Keratinocyte (primary cell): Measurements from ENCODE around the gene VASP. TPM values are rescaled to one million over a fixed set of nuclear protein-coding genes. Genes with fewer than 3 reads are reported as not detected.

Experiments used
- DNase-seq: peaks from one replicate; pipeline ENCODE4 v3.0.0-alpha.2; 2011; ENCODE audit warnings: low read depth, missing footprints, low spot score
- FAIRE-seq: peaks from 2 replicates; lab custom pipeline; 2011; peaks lifted over from hg19 to GRCh38; lab: Jason Lieb, UNC
- H2AFZ ChIP-seq: 2 replicates; pipeline ENCODE4 v1.6.0; 2012; ENCODE audit warnings: low read length, control low read depth, inconsistent platforms; ENCODE audit not compliant: control insufficient read depth
- H3K27ac ChIP-seq: 2 replicates; pipeline ENCODE4 v1.5.1; 2011; ENCODE audit warnings: low read length; ENCODE audit not compliant: control insufficient read depth, insufficient read depth
- H3K27me3 ChIP-seq: 3 replicates; pipeline ENCODE4 v1.6.0; 2011; ENCODE audit warnings: low read length; ENCODE audit not compliant: control insufficient read depth, insufficient read depth; ENCODE audit errors: extremely low read depth
- H3K36me3 ChIP-seq, 2 experiments: 2 replicates in 1 of 2; 3 replicates in 1 of 2; pipeline ENCODE4 v1.5.1; 2011; ENCODE audit warnings: low read length in 2 of 2, mild to moderate bottlenecking in 1 of 2; ENCODE audit not compliant: control insufficient read depth in 2 of 2, insufficient read depth in 2 of 2; ENCODE audit errors: extremely low read depth in 1 of 2
- H3K4me1 ChIP-seq: 3 replicates; pipeline ENCODE4 v1.5.1; 2011; ENCODE audit warnings: low read length; ENCODE audit not compliant: control insufficient read depth, insufficient read depth; ENCODE audit errors: extremely low read depth
- H3K4me2 ChIP-seq: 3 replicates; pipeline ENCODE4 v1.6.0; 2011; ENCODE audit warnings: low read depth, low read length; ENCODE audit not compliant: control insufficient read depth, insufficient read depth; ENCODE audit errors: extremely low read depth
- H3K4me3 ChIP-seq, 3 experiments: fragments of 200-600 bp in 1 of 3; sonication (generic) in 1 of 3; 2 replicates in 2 of 3; 3 replicates in 1 of 3; pipeline ENCODE4 v1.5.1; 2011 to 2016; ENCODE audit warnings: low read length in 3 of 3, mild to moderate bottlenecking in 3 of 3, control low read depth in 2 of 3, inconsistent platforms in 1 of 3, low read depth in 1 of 3, mixed read lengths in 1 of 3, mixed run types in 1 of 3, moderate library complexity in 1 of 3; ENCODE audit not compliant: control insufficient read depth in 2 of 3, insufficient read depth in 2 of 3; ENCODE audit errors: extremely low read depth in 1 of 3
- H3K79me2 ChIP-seq: 2 replicates; pipeline ENCODE4 v1.6.0; 2012; ENCODE audit warnings: low read length; ENCODE audit not compliant: control insufficient read depth, insufficient read depth
- H3K9ac ChIP-seq: 3 replicates; pipeline ENCODE4 v1.6.0; 2011; ENCODE audit warnings: low read length; ENCODE audit not compliant: control insufficient read depth, insufficient read depth; ENCODE audit errors: extremely low read depth
- H3K9me1 ChIP-seq: 3 replicates; pipeline ENCODE4 v1.6.0; 2011; ENCODE audit warnings: low read length; ENCODE audit not compliant: control insufficient read depth, insufficient read depth; ENCODE audit errors: extremely low read depth
- H3K9me3 ChIP-seq: 2 replicates; pipeline ENCODE4 v1.5.1; 2012; ENCODE audit warnings: low read depth, low read length; ENCODE audit not compliant: control insufficient read depth
- H4K20me1 ChIP-seq: 3 replicates; pipeline ENCODE4 v1.6.0; 2011; ENCODE audit warnings: low read length; ENCODE audit not compliant: control insufficient read depth, insufficient read depth; ENCODE audit errors: extremely low read depth
- CTCF ChIP-seq, 3 experiments: IDR thresholded peaks in 1 of 3; conservative IDR thresholded peaks in 1 of 3; optimal IDR thresholded peaks in 1 of 3; 2 replicates in 2 of 3; 3 replicates in 1 of 3; pipeline versions ENCODE3 to v1.5.1; 2011; ENCODE audit warnings: low read length in 3 of 3, mild to moderate bottlenecking in 3 of 3, moderate library complexity in 2 of 3, control low read depth in 1 of 3, inconsistent platforms in 1 of 3; ENCODE audit not compliant: insufficient read depth in 2 of 3; ENCODE audit errors: extremely low read depth in 1 of 3
- EZH2 ChIP-seq: IDR thresholded peaks from one replicate; pipeline ENCODE4 v1.6.1; 2012; ENCODE audit warnings: inconsistent platforms, mild to moderate bottlenecking, low read length, moderate library complexity
- dilution Hi-C: fragments of 300-500 bp; cut with MboI; formaldehyde crosslinking; loops from one replicate; pipeline ENCODE4 v1.7.0; 2020; ENCODE audit warnings: low sequenced_read_pairs; ENCODE audit not compliant: extremely low pct_ligation_motif_present
- polyA plus RNA-seq, 5 experiments: library from polyadenylated mRNA; depleted of rRNA in 3 of 5; stranded (reverse) in 3 of 5; stranded (forward) in 1 of 5; unstranded in 1 of 5; fragments of >200 nt; gene quantifications; 1 replicate in 1 of 5; 2 replicates in 3 of 5; 3 replicates in 1 of 5; pipeline versions ENCODE4 v1.2.1 to v1.2.3, GENCODE V29; 2011 to 2012; ENCODE audit warnings: missing spikeins in 2 of 5, low read depth in 1 of 5, low replicate concordance in 1 of 5

Gene VASP
- polyA plus RNA-seq, 1 donor (not counting 4 experiments of a cell fraction or from before 2014, with no cell fraction given) = 99.0 TPM

DNA sequence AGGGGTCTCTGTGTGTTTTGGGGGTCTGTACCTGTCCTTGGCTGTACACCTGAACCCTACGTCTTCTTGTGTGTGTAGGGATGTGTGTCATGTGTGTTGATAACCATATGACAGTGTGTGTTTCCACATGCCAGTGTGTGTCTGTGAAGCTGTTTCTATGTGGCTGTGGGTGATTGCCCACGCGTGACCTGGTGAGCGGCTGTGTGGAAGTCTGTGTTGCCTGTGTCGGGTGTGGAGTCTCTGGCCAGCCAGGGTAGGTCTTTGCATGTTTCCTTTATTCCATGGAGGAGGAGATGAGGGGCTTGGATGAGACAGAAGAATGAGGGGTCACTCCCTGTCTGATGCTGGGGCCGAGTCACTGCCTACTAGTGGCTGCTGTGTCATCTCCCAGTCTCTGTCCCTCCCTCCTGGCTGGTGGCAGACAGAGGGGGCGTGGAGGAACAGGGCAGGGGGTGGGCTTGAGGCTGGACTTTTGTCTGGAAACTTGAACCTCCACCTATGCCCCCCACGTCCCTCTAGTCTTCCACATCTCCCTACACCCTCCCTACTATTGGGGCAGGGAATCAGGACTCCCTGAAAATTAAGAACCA is 42.3 kb upstream of the VASP start:
- dilution Hi-C loops = no loop called here
- TF ChIP-seq EZH2 (no peak), CTCF (optimal IDR thresholded peaks at IDR 0.05 in 1 of 3, IDR thresholded peaks at IDR 0.05 in 1 of 3, conservative IDR thresholded peaks at IDR 0.05 in 1 of 3; ENCODE audit: extremely low read depth in 1 of 3, insufficient read depth in 2 of 3, low read length in 3 of 3) (peak in 1 of 3 experiments; percentile 0)
- H3K4me2 ChIP-seq = no peak overlapping the region
- H2AFZ ChIP-seq = no peak overlapping the region
- H3K9ac ChIP-seq = no peak overlapping the region
- no peak for DNase-seq
- FAIRE-seq = no peak
- no peak overlapping the region for H3K27ac ChIP-seq
- no peaks in the 10 kb centered on the region for H3K36me3 ChIP-seq
- H3K4me3 ChIP-seq = no peak overlapping the region
- no peaks in the 10 kb centered on the region for H3K27me3 ChIP-seq
- peaks cover 11% of the 10 kb centered on the region for H3K4me1 ChIP-seq
- no peaks in the 10 kb centered on the region for H3K9me3 ChIP-seq
- no peaks in the 10 kb centered on the region for H3K9me1 ChIP-seq
- no peaks in the 10 kb centered on the region for H3K79me2 ChIP-seq
- H4K20me1 ChIP-seq = no peaks in the 10 kb centered on the region

GRCh38 chr19:45467115-45467455 is 40.2 kb upstream of the VASP start:
- no peaks in the 10 kb centered on the region for H3K27me3 ChIP-seq

More at GRCh38 chr19:45467115-45467455, 40.2 kb upstream of the VASP start:
- no peak for TF ChIP-seq EZH2
- TF ChIP-seq CTCF (optimal IDR thresholded peaks at IDR 0.05 in 1 of 3, IDR thresholded peaks at IDR 0.05 in 1 of 3, conservative IDR thresholded peaks at IDR 0.05 in 1 of 3; ENCODE audit: extremely low read depth in 1 of 3, insufficient read depth in 2 of 3, low read length in 3 of 3) = no peak
- Histone ChIP-seq H4K20me1 (no peaks in the 10 kb centered on the region), H3K36me3 (no peaks in the 10 kb centered on the region), H3K27ac (peak overlapping the region; percentile 100), H3K4me3 (peak overlapping the region; percentile 67 to 98 (median 94)), H3K4me1 (peaks cover 18% of the 10 kb centered on the region), H3K4me2 (peak overlapping the region; percentile 100), H2AFZ (peak overlapping the region; percentile 94), H3K79me2 (no peaks in the 10 kb centered on the region), H3K9me1 (no peaks in the 10 kb centered on the region), H3K9me3 (no peaks in the 10 kb centered on the region), H3K9ac (peak overlapping the region; percentile 99)
- no peak for FAIRE-seq
- no peak for DNase-seq
- dilution Hi-C loops = no loop called here
